Heart left ventricle (tissue), 13 donors: Measurements from ENCODE around the gene P4HTM.

Source experiments
- POLR2A ChIP-seq, 2 donors: fragments of 450-650 bp; IDR thresholded peaks; one replicate each; pipeline ENCODE4 v1.6.1; 2017; ENCODE audit warnings: antibody characterized with exemption in 2 of 2, mild to moderate bottlenecking in 2 of 2, moderate library complexity in 2 of 2
- TF ChIP-seq, protein P1 (sequence below), 12 donors: fragments of 200-600 bp; sonication (generic) in 4 of 12; IDR thresholded peaks; one replicate each; pipeline versions ENCODE4 v1.5.0 to v1.8.0; 2018 to 2022; ENCODE audit warnings: antibody characterized with exemption in 12 of 12, mild to moderate bottlenecking in 5 of 12
- donor health status: ischemic (EF 13 %, LVEDD 7.1; RV severe dilation, severe dysfunction).
- donor health status: DM: no; HTN: yes; CAD: no.
- donor health status: DM: no; HTN: no; CAD: no.
- donor health status: ischemic (EF 25% LVEDD 6.9; RV normal size, moderate dysfunction).
- donor health status: ischemic (EF 25% LVEDD 5.7; RV mildly dilated, moderate dysfunction).
- donor health status: ischemic (EF 35%, LVEDD 5.7; RV mildly dilated, moderate dysfunction).
- donor health status: nonischemic (EF 11% LVEDD 7.7; RV severe dilation, severe dysfunction).
- donor health status: DM: yes; HTN: yes; CAD: no.
- donor health status: PGD.
- donor health status: ischemic (EF 29% LVEDD 5.4; RV normal size, mild dysfunction).
- donor health status: nonischemic (EF 23%, LVEDD 6.1; RV moderate dilation, normal function).

DNA sequence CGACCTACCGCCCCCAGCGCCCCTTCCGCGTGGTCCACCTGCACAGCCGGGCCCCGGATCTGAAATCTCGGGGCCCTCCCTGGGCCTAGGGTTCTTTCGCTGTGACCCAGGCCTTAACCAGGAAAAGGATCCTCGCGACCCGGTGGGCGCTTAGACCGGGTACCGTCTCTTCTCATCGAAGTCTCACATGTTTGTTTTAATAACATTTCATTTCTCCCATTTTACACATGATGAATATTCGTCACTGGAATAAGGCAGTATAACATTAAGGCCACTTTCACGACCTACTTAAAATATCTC lies 28.6 kb downstream of the P4HTM start:
- TF ChIP-seq POLR2A (IDR thresholded peaks at IDR 0.05) = no peak
- TF ChIP-seq, protein P1, sequence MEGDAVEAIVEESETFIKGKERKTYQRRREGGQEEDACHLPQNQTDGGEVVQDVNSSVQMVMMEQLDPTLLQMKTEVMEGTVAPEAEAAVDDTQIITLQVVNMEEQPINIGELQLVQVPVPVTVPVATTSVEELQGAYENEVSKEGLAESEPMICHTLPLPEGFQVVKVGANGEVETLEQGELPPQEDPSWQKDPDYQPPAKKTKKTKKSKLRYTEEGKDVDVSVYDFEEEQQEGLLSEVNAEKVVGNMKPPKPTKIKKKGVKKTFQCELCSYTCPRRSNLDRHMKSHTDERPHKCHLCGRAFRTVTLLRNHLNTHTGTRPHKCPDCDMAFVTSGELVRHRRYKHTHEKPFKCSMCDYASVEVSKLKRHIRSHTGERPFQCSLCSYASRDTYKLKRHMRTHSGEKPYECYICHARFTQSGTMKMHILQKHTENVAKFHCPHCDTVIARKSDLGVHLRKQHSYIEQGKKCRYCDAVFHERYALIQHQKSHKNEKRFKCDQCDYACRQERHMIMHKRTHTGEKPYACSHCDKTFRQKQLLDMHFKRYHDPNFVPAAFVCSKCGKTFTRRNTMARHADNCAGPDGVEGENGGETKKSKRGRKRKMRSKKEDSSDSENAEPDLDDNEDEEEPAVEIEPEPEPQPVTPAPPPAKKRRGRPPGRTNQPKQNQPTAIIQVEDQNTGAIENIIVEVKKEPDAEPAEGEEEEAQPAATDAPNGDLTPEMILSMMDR (IDR thresholded peaks at IDR 0.05) = no peak
